HG03095 (cell line): ENCODE results near the gene TRMT10B.
A peak's percentile ranks its signal among the peaks of the same experiment; 100 is the strongest.

Experiments
- ATAC-seq: cut with Tn5 transposase; IDR thresholded peaks from one replicate; pipeline ENCODE4 v1.9.1; 2021; ENCODE audit warnings: moderate library complexity; ENCODE audit not compliant: unreplicated experiment

Gene TRMT10B, protein sequence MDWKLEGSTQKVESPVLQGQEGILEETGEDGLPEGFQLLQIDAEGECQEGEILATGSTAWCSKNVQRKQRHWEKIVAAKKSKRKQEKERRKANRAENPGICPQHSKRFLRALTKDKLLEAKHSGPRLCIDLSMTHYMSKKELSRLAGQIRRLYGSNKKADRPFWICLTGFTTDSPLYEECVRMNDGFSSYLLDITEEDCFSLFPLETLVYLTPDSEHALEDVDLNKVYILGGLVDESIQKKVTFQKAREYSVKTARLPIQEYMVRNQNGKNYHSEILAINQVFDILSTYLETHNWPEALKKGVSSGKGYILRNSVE

DNA sequence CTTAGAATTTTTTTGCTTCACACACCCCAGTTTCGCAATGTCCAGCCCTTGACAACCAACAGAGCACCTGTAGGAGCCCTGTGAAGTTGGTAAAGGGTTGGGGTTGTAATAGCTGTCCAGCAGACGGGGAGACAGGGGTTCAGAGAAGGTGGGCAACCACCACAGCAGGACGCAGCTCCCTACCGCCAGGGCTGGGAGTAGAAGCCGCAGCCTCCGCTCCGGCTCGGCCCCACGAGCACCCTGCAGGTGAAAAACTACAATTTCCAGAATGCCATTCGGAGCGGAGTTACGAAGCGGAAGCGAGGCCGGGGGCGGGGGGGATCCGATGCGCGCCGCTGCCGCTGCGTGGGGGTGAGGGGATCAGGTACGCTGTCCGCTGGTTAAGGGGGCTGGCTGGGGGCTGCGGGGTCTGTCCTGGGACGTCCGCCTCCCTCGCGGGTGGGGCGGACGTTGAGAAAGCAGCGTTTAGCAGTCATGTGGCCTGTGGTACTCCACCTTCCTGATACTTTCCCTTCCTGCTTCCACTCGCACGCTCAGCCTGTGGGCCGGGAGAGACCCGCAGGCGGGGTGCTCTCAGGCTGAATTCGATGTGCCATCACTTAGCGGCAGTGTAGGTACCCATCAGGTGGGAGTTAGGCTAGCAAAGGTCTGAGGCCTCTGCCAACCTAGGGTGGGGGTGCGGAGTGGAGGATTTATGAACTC, at the start of gene TRMT10B:
Gene TRMT10B, plus strand, starts transcription at position 317 of the 702 bp plus-strand sequence. CDS start 8,127 bp downstream, outside the sequence.
- ATAC-seq, result peak; percentile 87

GRCh38 chr9:37705787-37706186, 47.8 kb upstream of the TRMT10B start:
- ATAC-seq, result no peak

DNA sequence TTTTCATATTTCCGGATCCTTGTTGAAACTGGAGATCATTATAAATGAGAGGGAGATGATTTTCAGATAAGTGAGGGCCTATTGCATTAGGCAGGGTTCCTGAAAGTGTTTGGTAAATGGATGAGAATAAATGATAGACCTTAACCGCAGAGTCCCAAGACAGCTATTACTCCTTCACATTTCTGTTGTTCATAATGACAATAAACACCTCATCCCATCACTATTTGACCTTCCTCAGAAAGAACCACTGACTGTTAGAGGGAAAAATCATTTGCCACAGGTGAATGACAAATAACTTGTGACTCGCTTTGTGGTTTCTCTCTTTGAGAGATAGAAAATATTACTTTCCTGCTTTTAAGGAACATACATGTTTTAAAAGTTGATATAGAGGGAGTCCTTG, 47.3 kb upstream of the TRMT10B start:
- no peak for ATAC-seq

- no peak for ATAC-seq
Measured at GRCh38 chr9:37707748-37708147, 45.9 kb upstream of the TRMT10B start.

DNA sequence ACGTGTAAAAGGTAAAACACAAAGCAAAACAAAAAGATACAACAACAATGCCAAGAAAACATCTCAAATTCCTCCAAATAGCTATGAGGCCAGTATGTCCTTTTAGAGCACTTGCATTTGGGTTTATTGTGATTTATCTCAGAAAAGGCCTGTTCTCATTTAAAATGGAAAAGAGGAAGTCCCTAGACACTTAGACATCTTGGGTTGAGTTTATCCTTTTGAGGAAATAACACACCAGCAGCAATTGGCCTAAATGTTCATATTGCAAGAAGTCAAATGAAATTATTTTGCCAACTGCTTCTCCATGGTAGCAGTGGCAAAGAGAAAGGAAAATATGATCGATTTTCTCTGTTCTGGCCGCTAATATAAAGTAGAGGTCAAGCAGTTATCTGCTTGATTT, 43.6 kb upstream of the TRMT10B start:
- ATAC-seq, result no peak

GRCh38 chr9:37715260-37715659, 38.3 kb upstream of the TRMT10B start:
- no peak for ATAC-seq

DNA sequence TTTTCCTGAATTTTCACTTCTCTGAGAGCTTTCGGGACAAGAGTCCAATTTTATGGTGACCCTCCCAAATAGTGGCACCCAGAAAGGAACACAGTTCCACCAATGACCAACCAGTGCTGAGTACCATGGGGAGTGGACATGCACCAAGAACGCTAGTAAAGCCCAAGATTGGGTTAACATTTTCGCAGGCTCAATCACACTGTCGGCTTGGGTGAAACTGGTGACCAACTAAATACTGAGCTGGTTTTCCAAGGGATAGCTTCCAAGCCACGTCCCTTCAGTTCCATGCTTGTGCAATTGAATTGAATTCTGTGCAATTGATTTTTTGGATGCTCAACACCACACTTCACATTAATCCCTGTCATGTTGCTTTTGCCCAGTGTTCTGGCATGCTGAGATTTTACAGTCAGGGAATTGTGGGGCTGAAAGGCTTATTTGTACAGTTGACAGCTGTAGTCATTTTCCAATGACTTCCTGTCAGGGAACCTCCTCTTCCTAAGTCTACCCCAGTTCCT, 37.6 kb upstream of the TRMT10B start:
- ATAC-seq, result no peak

DNA sequence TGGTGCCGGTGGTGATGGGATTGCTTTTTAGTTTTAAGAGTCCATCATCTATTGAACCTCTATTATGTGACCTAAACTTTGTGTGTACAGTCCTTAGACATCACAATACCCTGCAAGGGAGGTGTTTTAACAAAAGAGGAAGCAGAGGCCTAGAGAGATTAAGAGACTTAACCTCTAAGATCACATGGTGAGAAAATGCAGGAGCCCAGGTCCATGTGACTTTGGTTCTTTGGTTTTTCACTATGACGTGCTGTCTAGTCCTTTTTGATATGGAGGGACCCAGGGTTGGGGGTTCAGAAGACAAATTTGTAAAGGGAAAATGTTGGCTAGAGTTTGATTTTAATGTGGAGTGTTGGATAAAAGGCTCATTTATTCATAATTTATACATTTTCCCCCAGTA, 34.1 kb upstream of the TRMT10B start:
- no peak for ATAC-seq

- ATAC-seq, result no peak
Measured at GRCh38 chr9:37727013-37727412, 26.6 kb upstream of the TRMT10B start.

- no peak for ATAC-seq
Measured at GRCh38 chr9:37729499-37729898, 24.1 kb upstream of the TRMT10B start.

GRCh38 chr9:37730256-37730655, 23.3 kb upstream of the TRMT10B start:
- ATAC-seq, result no peak

DNA sequence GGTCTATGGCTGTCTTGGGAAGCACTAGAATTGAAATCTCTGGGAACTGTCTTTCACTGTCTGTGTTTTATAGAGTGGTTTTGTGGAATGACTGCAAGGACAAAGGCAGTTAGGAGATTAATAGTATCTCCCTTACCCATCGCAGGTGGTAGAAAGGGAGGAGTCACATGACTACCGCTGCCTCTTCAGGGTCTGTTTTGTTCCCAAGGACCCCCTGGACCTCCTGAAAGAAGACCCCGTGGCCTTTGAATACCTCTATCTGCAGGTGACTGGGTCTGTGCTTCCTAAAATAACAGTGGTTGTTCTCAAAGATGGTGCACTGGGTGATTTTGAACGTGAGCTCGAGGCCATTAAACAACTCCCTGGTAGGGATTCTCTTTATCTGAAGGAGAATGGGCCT, 22.8 kb upstream of the TRMT10B start:
- ATAC-seq, result no peak

DNA sequence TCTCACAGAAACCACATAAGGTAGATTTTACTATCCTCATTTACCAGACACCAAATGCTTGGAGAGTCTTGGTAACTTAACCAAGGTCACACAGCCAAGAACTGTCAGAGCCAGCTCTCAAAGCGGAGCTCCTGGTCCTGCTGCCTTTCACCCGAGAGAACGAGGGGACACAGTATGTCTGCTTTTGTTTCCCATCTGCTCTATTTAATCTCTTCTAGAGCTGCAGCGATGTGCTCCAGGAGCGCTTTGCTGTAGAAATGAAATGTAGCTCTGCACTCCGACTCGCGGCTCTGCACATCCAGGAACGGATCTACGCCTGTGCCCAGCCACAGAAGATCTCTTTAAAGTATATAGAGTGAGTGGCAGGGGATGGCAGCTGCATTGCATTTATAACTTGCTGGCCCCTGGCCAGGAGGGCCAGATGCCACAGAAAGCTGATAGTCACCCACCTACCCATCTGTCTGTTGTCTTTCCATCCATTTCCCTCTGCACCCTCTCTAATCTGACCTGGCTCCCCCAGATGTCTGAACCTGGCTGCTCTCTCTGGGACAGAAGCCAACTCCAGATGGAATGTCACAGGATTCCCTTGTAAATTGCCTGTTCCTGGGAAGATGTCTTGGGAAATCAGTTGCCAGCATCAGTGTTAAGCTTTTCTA, 21.4 kb upstream of the TRMT10B start:
- ATAC-seq, result no peak

DNA sequence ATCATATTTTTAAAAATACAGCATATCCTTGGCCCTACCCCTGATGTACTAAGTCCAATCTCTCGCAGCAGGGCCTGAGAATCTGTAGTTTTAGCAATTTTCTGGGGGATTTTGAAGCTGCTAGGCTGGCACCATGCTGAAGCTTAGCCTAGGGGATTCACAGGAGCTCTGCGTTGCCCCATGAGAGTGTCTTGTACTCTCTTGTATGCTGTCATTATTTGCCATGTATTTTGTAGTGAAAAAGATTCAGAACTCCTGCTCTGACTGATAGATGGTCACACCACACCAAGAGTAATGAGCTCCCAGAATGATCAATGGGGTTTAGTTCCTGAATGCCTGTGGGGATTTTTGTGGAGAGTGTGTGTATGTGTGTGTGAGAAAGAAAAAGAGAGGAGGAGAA, 20.7 kb upstream of the TRMT10B start:
- no peak for ATAC-seq

DNA sequence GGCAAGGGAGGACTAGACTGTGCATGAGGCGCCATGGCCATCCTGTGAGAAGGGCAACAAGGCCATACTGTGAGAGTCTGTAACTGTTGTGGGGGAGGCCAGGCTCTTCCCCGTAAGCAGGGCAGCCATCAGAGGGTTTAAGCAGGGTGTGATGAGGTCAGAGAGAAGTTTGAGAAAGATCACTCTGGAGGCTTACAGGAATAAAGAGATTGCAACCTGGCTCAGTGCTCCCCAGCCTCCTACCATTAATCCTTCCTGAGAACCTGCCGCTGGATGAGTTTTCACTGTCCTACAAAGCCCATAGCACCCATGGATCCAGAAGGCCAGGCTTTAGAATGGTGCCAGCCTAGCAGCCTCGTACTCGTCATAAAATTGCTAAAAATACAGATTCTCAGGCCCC, 14.4 kb upstream of the TRMT10B start:
- ATAC-seq, result no peak

GRCh38 chr9:37740128-37740527, 13.5 kb upstream of the TRMT10B start:
- no peak for ATAC-seq

DNA sequence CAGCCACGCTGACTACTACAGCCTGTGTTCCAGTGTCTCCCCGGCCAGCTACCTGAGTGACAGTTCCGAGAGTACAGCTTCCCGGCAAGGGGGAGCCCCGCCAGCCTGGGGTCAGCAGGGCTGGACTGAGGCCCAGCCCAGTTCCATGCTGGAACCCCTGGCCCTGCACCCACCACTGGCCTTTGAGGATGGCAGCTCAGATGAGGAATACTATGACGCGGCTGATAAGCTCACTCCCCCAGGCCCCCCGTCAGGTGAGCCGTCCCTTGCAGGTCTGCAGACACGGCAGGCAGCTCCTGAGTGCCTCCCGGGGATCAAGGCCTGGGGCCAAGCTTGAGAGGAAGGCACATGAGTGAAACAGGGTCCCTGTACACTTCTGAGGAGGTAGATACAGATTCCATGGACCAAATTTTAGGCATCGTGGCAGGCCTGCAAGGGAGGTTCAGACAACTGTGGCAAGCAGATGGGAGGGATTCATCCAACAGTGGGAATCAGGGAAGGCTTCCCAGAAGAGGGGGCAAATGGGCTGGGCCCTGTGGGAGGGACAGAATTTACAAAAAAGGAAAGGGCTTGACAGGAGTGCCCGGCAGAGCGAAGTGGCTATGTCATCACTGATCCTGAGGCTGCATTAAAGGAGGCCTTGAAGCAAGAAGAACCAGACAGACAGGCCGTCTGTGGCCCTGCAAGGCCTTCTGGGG, 12.8 kb upstream of the TRMT10B start:
- no peak for ATAC-seq

- no peak for ATAC-seq
Measured at GRCh38 chr9:37745970-37746369, 7.6 kb upstream of the TRMT10B start.

DNA sequence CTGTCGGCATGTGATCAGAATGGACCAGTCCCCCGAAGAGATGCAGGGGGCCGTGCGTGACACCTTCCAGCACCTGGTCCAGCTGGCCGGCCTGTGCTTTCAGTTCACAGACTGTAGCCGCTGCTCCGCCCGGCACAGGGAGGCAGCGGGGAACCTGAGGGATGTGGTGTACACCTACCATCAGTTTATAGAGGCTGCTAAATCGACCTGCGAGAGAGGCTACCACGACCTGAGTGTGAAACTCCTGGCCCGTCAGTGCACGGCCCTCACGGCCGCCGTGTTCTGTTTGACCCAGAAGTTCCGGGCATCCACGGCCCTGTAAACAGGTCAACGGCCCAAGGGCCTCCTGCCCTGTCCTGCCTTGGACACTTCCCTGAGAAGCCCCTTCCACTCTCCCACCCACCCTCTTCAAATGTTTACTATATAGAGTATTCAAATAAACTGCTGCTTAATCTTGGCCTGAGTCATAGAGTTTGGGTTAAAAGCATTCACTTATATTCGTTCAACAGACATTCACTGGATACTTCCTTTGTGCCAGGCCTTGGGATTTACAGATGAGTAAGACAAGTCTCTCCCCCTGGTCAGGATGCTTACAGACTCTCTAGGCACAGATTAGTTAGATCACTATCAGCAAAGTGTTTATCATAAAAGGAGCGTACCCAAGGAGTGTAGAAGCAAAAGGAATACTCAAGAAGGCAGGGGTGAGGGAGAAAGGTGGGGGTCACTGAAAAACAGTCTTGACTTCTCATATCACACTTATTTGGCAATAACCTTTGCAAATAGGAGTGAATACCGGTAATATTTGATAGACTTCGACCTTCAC, 6.9 kb upstream of the TRMT10B start:
- no peak for ATAC-seq

GRCh38 chr9:37747271-37747753, 6.3 kb upstream of the TRMT10B start:
- peak; percentile 62 for ATAC-seq
